Superior temporal gyrus (tissue), 1 donor: ENCODE measurements around the gene LEFTY1.
A peak's percentile ranks its signal among the peaks of the same experiment; 100 is the strongest.

Experiments used
- DNase-seq: peaks from one replicate; pipeline ENCODE4 v3.0.0-alpha.2; 2016; ENCODE audit errors: extremely low spot score

The LEFTY1 gene

GRCh38 chr1:225915538-225915991 is 26.6 kb upstream of the LEFTY1 start:
- DNase-seq, result no peak

GRCh38 chr1:225914947-225915346 is 26.0 kb upstream of the LEFTY1 start:
- no peak for DNase-seq

GRCh38 chr1:225914391-225914790 is 25.4 kb upstream of the LEFTY1 start:
- DNase-seq, result no peak

- DNase-seq, result peak; percentile 61
Observed at GRCh38 chr1:225911191-225912130, 22.5 kb upstream of the LEFTY1 start.

- no peak for DNase-seq
Observed at GRCh38 chr1:225909477-225909876, 20.5 kb upstream of the LEFTY1 start.

- no peak for DNase-seq
Observed at GRCh38 chr1:225908773-225909172, 19.8 kb upstream of the LEFTY1 start.

- DNase-seq, result no peak
Observed at GRCh38 chr1:225908013-225908640, 19.2 kb upstream of the LEFTY1 start.

GRCh38 chr1:225907341-225907740 is 18.4 kb upstream of the LEFTY1 start:
- DNase-seq, result no peak

- no peak for DNase-seq
Observed at GRCh38 chr1:225906467-225906866, 17.5 kb upstream of the LEFTY1 start.

GRCh38 chr1:225903623-225904022 is 14.7 kb upstream of the LEFTY1 start:
- no peak for DNase-seq

GRCh38 chr1:225899044-225899925 is 10.3 kb upstream of the LEFTY1 start:
- DNase-seq, result no peak

- DNase-seq, result no peak
Observed at GRCh38 chr1:225897595-225898514, 8.9 kb upstream of the LEFTY1 start.

- no peak for DNase-seq
Observed at GRCh38 chr1:225896937-225897549, 8.1 kb upstream of the LEFTY1 start.

GRCh38 chr1:225896494-225896893 is 7.5 kb upstream of the LEFTY1 start:
- no peak for DNase-seq

- no peak for DNase-seq
Observed at GRCh38 chr1:225892307-225892706, 3.4 kb upstream of the LEFTY1 start.

GRCh38 chr1:225891229-225891972 is 2.5 kb upstream of the LEFTY1 start:
- no peak for DNase-seq

- no peak for DNase-seq
Observed at GRCh38 chr1:225890346-225891228, 1.6 kb upstream of the LEFTY1 start.

GRCh38 chr1:225889743-225890142 is 797 bp upstream of the LEFTY1 start:
- no peak for DNase-seq
